Testis (tissue), 3 donors: Measurements from ENCODE around the gene SMG7. TPM values are rescaled to one million over a fixed set of nuclear protein-coding genes. Genes with fewer than 3 reads are reported as not detected.
A peak's percentile ranks its signal among the peaks of the same experiment; 100 is the strongest.

Experiments used
- DNase-seq: peaks from one replicate; pipeline ENCODE4 v3.0.0-alpha.2; 2019
- H3K27ac ChIP-seq, 2 donors: fragments of 200-600 bp; sonication (generic); one replicate each; pipeline ENCODE4 v1.5.1; 2019
- H3K27me3 ChIP-seq: fragments of 200-600 bp; sonication (generic); one replicate; pipeline ENCODE4 v1.5.1; 2019
- H3K36me3 ChIP-seq: fragments of 200-600 bp; sonication (generic); one replicate; pipeline ENCODE4 v1.5.1; 2017; ENCODE audit warnings: low read depth; ENCODE audit errors: missing control alignments
- H3K4me1 ChIP-seq: fragments of 200-600 bp; sonication (generic); one replicate; pipeline ENCODE4 v1.5.1; 2019
- H3K4me3 ChIP-seq, 2 donors: fragments of 200-600 bp; sonication (generic); one replicate each; pipeline ENCODE4 v1.5.1; 2017 to 2019
- H3K9me3 ChIP-seq: fragments of 200-600 bp; sonication (generic); one replicate; pipeline ENCODE4 v1.5.1; 2017
- CTCF ChIP-seq, 3 experiments: fragments of 450-650 bp in 2 of 3; fragments of 200-600 bp in 1 of 3; sonication (generic) in 1 of 3; IDR thresholded peaks; one replicate each; pipeline ENCODE4 v1.5.1; 2016 to 2019; ENCODE audit warnings: antibody characterized with exemption in 3 of 3, mild to moderate bottlenecking in 2 of 3, moderate library complexity in 1 of 3
- POLR2A ChIP-seq: fragments of 450-650 bp; IDR thresholded peaks from one replicate; pipeline ENCODE4 v1.6.1; 2017; ENCODE audit warnings: antibody characterized with exemption, mild to moderate bottlenecking, moderate library complexity
- WGBS, 2 donors: methylation state at CpG; one replicate each; pipeline ENCODE4 v1.1.5; 2018; 5-methylcytosine and 5-hydroxymethylcytosine counted together
- intact Hi-C: fragments of 100-400 bp; cut with DNase I; formaldehyde crosslinking; loops from one replicate; pipeline ENCODE4 v1.15.1; 2023; ENCODE audit warnings: low total_unique reads
- polyA plus RNA-seq: library from polyadenylated mRNA; stranded (reverse); fragments of 350-450 nt; fragmentation: Illumina TruSeq; extraction: RNeasy Lipid Tissue Mini Kit (QIAGEN cat#74804); gene quantifications from one replicate; pipeline ENCODE4 v1.2.3, GENCODE V29; 2014; ENCODE audit warnings: low read depth, low replicate concordance; ENCODE audit not compliant: insufficient read depth
- total RNA-seq, 2 donors: library from RNA; depleted of rRNA; stranded (reverse); fragments of >200 nt; gene quantifications; one replicate each; pipeline ENCODE4 v1.2.3, GENCODE V29; 2016

SMG7 gene
- total and polyA plus RNA-seq, 3 donors from 2014 or later: 109 to 157 (median 139) TPM

- TF ChIP-seq CTCF (IDR thresholded peaks at IDR 0.05) (no peak), POLR2A (no peak)
- Histone ChIP-seq H3K9me3 (no peaks in the 10 kb centered on the region), H3K4me1 (no peaks in the 10 kb centered on the region), H3K27me3 (no peaks in the 10 kb centered on the region), H3K4me3 (no peak overlapping the region), H3K36me3 (no peaks in the 10 kb centered on the region), H3K27ac (no peak overlapping the region)
- no peak for DNase-seq
- 94 to 95% methylated on average over 5 of the region's 5 CpGs for WGBS, 2 donors
- intact Hi-C loops: no loop called here
These were observed 117.1 kb downstream of the SMG7 start for GRCh38 chr1:183589384-183589783.

GRCh38 chr1:183589874-183590243 is 117.6 kb downstream of the SMG7 start:
- intact Hi-C loops: no loop called here
- Histone ChIP-seq H3K27ac (no peak overlapping the region), H3K4me1 (no peaks in the 10 kb centered on the region), H3K27me3 (no peaks in the 10 kb centered on the region), H3K9me3 (no peaks in the 10 kb centered on the region), H3K4me3 (no peak overlapping the region), H3K36me3 (no peaks in the 10 kb centered on the region)
- TF ChIP-seq POLR2A: no peak
- no peak for TF ChIP-seq CTCF (IDR thresholded peaks at IDR 0.05)
- 92 to 93% methylated on average over 4 of the region's 4 CpGs for WGBS, 2 donors
- no peak for DNase-seq

DNA sequence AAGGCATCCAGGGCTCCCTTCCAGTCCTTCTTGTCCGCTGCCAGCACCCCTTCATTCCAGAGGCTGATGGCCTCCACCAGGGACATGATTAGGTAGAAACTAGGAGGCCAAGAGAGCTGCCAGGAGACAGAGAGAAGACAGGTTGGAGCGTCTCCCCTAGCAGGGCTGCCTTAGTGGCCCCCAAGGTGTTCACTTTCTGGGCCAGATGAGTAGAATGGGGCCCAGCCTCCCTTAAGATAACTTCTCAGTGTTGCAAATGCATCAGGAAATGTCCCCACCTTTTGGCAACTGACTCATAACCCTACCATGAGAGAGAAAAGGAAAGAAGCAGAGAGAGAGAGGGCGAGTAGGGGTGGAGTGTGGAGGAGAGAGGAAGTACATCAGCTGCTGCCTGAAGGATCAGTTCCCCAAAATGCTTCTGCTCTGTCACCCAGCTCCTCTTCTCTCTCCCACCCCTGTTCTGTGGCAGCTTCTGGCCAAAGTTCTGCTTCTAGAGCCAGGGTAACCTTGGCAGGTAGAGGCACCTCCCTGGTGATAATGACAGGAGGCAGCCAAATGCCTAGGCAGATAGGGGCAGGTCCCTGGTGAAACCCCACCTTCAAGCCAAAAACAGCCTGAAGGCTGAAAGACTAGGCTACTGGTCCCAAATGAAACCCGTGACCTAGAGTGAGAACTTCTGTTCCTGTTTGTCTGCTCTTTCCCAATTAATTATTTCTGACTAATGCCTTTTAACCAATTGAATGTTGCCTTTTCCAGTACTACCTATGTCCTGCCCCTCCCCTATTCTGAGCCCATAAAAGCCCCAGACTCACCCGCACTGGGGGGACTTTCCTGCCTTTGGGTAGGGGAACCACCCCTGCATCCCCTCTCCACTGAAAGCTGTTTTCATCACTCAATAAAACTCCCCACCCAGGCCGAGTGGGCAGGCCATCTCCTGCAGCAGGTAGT is 118.2 kb downstream of the SMG7 start, which contains the start of gene NCF2:
Gene NCF2 (minus strand): TSS at position 216 of the 948 bp plus-strand sequence. CDS start 130 bp downstream, at position 86.
- TF ChIP-seq CTCF (IDR thresholded peaks at IDR 0.05): no peak
- no peak for TF ChIP-seq POLR2A
- Histone ChIP-seq H3K36me3 (no peaks in the 10 kb centered on the region), H3K27me3 (no peaks in the 10 kb centered on the region), H3K9me3 (no peaks in the 10 kb centered on the region), H3K4me3 (no peak within 1 kb of the TSS), H3K27ac (no peak within 1 kb of the TSS), H3K4me1 (no peaks in the 10 kb centered on the region)
- intact Hi-C loops: no loop called here
- WGBS, 2 donors: 89% methylated on average over 6 of the region's 6 CpGs
- peak; percentile 26 for DNase-seq

DNA sequence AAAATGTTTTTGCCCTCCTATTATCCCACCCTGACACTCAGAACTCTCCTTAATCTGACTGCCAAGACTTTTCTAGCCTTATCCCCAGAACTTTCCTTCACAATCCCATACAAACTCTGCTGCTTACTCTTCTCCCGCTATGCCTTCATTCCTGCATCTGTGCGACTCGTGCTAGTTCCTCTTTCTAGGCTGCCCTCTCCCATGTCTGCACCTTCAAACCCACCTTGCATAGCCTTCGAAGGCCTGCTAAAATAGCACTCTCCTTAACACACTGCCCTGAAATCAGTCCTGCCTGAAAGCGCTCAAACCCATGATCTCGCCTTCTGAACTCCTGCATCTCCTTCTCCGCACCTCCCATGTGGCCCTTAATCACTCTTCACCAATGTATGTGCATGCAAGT is 120.4 kb downstream of the SMG7 start:
- no peak for DNase-seq
- no peaks in the 10 kb centered on the region for H3K27me3 ChIP-seq
- WGBS, 2 donors: 95 to 96% methylated on average over 7 of the region's 7 CpGs
- H3K4me1 ChIP-seq: no peaks in the 10 kb centered on the region
- TF ChIP-seq CTCF (IDR thresholded peaks at IDR 0.05) (no peak), POLR2A (no peak)
- no peak overlapping the region for H3K4me3 ChIP-seq
- no peak overlapping the region for H3K27ac ChIP-seq
- intact Hi-C loops: no loop called here
- H3K36me3 ChIP-seq: no peaks in the 10 kb centered on the region
- H3K9me3 ChIP-seq: no peaks in the 10 kb centered on the region
